Common myeloid progenitor, CD34-positive (primary cell): ENCODE measurements around the gene KCNJ4.

ENCODE experiments used
- CTCF ChIA-PET: fragments of 350-600 bp; sonication (Branson Sonifier 250); formaldehyde crosslinking; loops from one replicate; lab custom pipeline; 2021; ENCODE audit warnings: antibody characterized with exemption; lab: Charles Lee
- POLR2A ChIA-PET: fragments of 350-600 bp; sonication (Branson Sonifier 250); formaldehyde crosslinking; loops from one replicate; lab custom pipeline; 2021; ENCODE audit warnings: antibody characterized with exemption; lab: Charles Lee
- DNase-seq, 3 donors: peaks; one replicate each; pipeline versions ENCODE4 v3.0.0 to v3.0.0-alpha.2; 2013
- H3K27ac ChIP-seq, 2 experiments: 1 replicate in 1 of 2; 2 replicates in 1 of 2; pipeline ENCODE4 v1.7.0; 2013; ENCODE audit warnings: inconsistent platforms in 2 of 2, low read length in 2 of 2, mild to moderate bottlenecking in 2 of 2, low read depth in 1 of 2, moderate library complexity in 1 of 2; ENCODE audit not compliant: severe bottlenecking in 2 of 2, insufficient read depth in 1 of 2, poor library complexity in 1 of 2
- H3K27me3 ChIP-seq, 5 experiments: replicated peaks in 2 of 5; 1 replicate in 3 of 5; 2 replicates in 2 of 5; pipeline versions ENCODE4 v1.6.1 to v1.7.0; 2013; ENCODE audit warnings: low read length in 4 of 5, mild to moderate bottlenecking in 2 of 5, moderate library complexity in 2 of 5, inconsistent platforms in 1 of 5; ENCODE audit not compliant: insufficient read depth in 5 of 5, control insufficient read depth in 4 of 5
- H3K36me3 ChIP-seq, 4 experiments: 1 replicate in 2 of 4; 2 replicates in 2 of 4; pipeline versions ENCODE4 v1.6.1 to v1.7.0; 2013; ENCODE audit warnings: low read length in 3 of 4, control low read depth in 1 of 4, mild to moderate bottlenecking in 1 of 4; ENCODE audit not compliant: control insufficient read depth in 4 of 4, insufficient read depth in 4 of 4
- H3K4me1 ChIP-seq, 4 experiments: 1 replicate in 3 of 4; 2 replicates in 1 of 4; pipeline versions ENCODE4 v1.6.1 to v1.7.1; 2013; ENCODE audit warnings: low read length in 3 of 4, mild to moderate bottlenecking in 3 of 4, control low read depth in 1 of 4, inconsistent platforms in 1 of 4, moderate library complexity in 1 of 4; ENCODE audit not compliant: control insufficient read depth in 4 of 4, insufficient read depth in 4 of 4; ENCODE audit errors: control extremely low read depth in 1 of 4
- H3K4me3 ChIP-seq, 7 experiments: 1 replicate in 4 of 7; 2 replicates in 3 of 7; pipeline versions ENCODE4 v1.5.1 to v1.7.0; 2013; ENCODE audit warnings: mild to moderate bottlenecking in 7 of 7, low read length in 6 of 7, moderate library complexity in 6 of 7, inconsistent platforms in 2 of 7, low read depth in 2 of 7, control low read depth in 1 of 7; ENCODE audit not compliant: insufficient read depth in 4 of 7, control insufficient read depth in 1 of 7; ENCODE audit errors: extremely low read depth in 1 of 7
- H3K9me3 ChIP-seq, 5 experiments: 1 replicate in 4 of 5; 2 replicates in 1 of 5; pipeline versions ENCODE4 v1.6.1 to v1.7.1; 2013; ENCODE audit warnings: low read length in 4 of 5, mild to moderate bottlenecking in 2 of 5, inconsistent platforms in 1 of 5, low read depth in 1 of 5, moderate library complexity in 1 of 5; ENCODE audit not compliant: control insufficient read depth in 4 of 5, insufficient read depth in 2 of 5; ENCODE audit errors: control extremely low read depth in 1 of 5
- WGBS: methylation state at CpG from one replicate; pipeline ENCODE4 v1.1.5; 2013; ENCODE audit not compliant: insufficient coverage; 5-methylcytosine and 5-hydroxymethylcytosine counted together

Gene KCNJ4

DNA sequence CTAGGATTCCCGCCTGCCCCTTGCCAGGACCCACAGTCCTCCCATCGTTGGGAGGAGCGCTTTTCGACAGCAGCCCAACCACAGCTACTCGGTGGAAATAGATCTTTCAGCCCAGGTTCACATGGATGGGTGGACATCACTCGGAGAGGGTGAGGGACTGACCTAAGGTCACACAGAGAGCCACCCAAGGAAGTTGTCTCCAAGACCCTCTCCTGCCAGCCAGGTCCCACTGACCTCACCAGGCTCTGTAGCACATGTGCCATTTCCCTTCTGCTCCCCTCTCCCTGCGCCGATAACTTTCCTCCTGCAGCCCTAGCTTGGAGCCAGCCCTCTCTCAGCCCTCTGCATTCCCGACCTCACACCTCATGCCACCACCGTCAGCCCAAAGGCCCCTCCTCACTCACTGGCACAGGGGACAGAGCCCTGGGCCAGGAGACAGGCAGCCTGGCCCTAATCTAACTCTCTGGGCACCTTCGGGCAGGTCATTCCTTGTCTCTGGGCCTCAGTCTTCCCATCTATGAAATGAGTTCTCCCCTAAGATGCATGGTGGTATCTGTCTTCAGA lies 4.7 kb downstream of the KCNJ4 start:
- ChIA-PET POLR2A (no interaction called here), CTCF (interaction anchor here (0.9 kb wide), 1 partner anchor 13 kb away, joined by 3 read pairs; no protein-coding TSS in a partner anchor)
- WGBS: 78% methylated on average over 8 of the region's 11 CpGs
- no peaks in the 10 kb centered on the region for H3K9me3 ChIP-seq
- peaks cover 0 to 15% (median 15%) of the 10 kb centered on the region in 4 experiments for H3K4me1 ChIP-seq
- H3K27ac ChIP-seq: no peak overlapping the region
- peaks cover 0 to 55% (median 23%) of the 10 kb centered on the region in 5 experiments for H3K27me3 ChIP-seq
- H3K36me3 ChIP-seq: no peaks in the 10 kb centered on the region
- no peak overlapping the region for H3K4me3 ChIP-seq
- no peak for DNase-seq

DNA sequence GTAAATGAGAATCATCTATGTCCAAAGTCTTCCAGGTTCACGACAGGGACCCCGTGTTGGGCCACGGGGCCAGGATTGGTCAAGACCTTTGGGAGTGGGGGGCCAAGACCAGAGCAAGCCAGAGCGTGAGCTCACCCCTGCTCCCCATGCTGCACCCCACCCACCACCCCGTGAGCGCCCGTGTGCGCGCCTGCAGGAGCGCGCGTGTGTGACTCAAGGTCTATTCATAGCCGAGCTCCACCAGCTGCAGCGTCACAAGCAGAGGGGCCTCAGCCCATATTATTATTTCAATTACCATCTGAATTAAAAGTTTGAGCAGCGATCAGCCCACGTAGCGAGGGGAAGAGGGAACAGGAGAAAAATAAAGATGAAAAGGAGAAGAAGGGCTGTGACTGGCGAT lies 5.2 kb downstream of the KCNJ4 start:
- Histone ChIP-seq H3K4me3 (no peak overlapping the region), H3K27ac (no peak overlapping the region), H3K27me3 (peaks cover 0 to 53% (median 23%) of the 10 kb centered on the region in 5 experiments), H3K9me3 (no peaks in the 10 kb centered on the region), H3K36me3 (no peaks in the 10 kb centered on the region), H3K4me1 (peaks cover 0 to 13% (median 12%) of the 10 kb centered on the region in 4 experiments)
- WGBS: 99% methylated on average over 10 of the region's 18 CpGs
- DNase-seq: no peak
- POLR2A ChIA-PET: no interaction called here
- CTCF ChIA-PET: interaction anchor here (0.9 kb wide), 1 partner anchor 14 kb away, joined by 3 read pairs; no protein-coding TSS in a partner anchor

DNA sequence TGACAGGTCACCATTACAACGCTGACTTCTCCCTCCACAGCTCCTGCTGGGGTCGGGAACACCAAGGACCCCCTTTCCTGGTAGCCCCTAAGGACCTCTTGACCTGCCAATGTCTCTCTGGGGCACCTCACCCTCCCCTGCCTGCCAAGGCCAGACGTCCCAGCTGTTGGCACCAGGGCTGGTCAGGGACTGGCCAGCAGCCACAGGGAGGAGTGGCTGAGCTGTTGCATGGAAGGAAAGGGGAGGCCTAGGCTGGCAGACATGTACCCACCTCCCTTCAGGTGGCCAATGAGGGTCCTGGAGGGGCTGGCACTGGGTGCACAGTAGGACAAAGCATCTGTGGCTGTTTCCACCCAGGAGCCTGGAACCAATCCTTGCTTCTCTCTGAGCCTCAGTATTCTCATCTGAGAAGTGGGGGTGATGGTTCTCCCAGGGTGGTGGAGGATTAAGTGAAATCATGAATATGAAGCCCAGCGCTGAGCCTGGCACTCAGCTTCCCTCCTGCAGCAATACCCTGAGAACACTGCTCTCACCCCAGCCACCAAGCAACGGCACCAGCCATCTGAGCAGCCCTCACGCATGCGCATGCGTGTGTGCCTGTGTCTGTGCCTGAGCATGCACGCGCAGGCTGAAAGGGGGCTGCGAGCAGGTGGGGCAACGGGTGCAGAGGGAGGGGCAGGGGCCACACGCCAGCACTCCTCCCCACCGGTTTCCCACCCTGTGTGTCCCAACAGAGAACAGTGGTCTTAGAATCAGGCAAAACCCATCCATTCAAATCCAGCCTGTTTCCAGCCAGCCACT lies 5.9 kb downstream of the KCNJ4 start:
- CTCF ChIA-PET: interaction anchor here (0.6 to 1.4 kb wide), 3 partner anchors 9 to 112 kb away, joined by 3 read pairs; no protein-coding TSS in a partner anchor

DNA sequence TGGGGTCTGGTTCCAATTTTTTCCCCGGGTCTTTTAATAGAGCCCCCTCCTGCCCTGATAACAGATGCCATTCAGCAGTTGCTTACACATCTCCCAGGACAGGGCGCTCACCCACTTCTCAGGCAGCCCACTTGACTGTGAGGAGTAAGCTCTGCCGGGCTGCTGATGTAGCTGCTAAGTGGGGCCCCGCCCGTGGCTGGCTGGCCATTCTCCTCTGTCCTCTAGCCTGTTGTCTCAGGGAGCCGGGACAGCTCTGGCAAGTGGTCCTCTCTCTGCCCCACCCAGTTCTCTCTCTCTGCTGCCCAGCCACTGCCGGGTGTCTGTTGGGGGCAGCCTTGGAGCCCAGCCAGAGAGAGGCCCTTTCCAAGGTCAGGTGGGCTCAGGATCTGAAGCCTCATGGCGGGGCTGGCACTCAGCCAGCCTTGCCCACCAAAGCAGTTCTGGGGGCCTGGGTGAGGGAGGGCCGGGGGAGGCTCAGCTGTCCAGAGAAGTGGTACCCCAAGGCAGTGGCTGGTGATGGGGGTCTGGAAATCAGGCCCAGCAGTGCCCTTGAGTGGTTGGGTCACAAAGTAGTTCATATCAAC lies 8.9 kb downstream of the KCNJ4 start:
- Histone ChIP-seq H3K4me3 (no peak overlapping the region), H3K4me1 (no peaks in the 10 kb centered on the region), H3K36me3 (no peaks in the 10 kb centered on the region), H3K27me3 (peaks cover 0 to 21% (median 7%) of the 10 kb centered on the region in 5 experiments), H3K27ac (no peak overlapping the region), H3K9me3 (no peaks in the 10 kb centered on the region)
- ChIA-PET CTCF (interaction anchor here (1.7 kb wide), 1 partner anchor 17 kb away, joined by 5 read pairs; no protein-coding TSS in a partner anchor), POLR2A (interaction anchor here (0.7 to 1.0 kb wide), 2 partner anchors 12 to 1651 kb away, joined by 3 read pairs; no protein-coding TSS in a partner anchor)
- DNase-seq: no peak
- WGBS: 89% methylated on average over 7 of the region's 9 CpGs

More for the DNA sequence above, 5.9 kb downstream of the KCNJ4 start:
- H3K36me3 ChIP-seq: no peaks in the 10 kb centered on the region
- peaks cover 0 to 7% (median 6%) of the 10 kb centered on the region in 4 experiments for H3K4me1 ChIP-seq
- peaks cover 0 to 46% (median 18%) of the 10 kb centered on the region in 5 experiments for H3K27me3 ChIP-seq
- POLR2A ChIA-PET: no interaction called here
- no peak overlapping the region for H3K4me3 ChIP-seq
- no peaks in the 10 kb centered on the region for H3K9me3 ChIP-seq
- no peak for DNase-seq
- 86% methylated on average over 13 of the region's 14 CpGs for WGBS
- H3K27ac ChIP-seq: no peak overlapping the region

DNA sequence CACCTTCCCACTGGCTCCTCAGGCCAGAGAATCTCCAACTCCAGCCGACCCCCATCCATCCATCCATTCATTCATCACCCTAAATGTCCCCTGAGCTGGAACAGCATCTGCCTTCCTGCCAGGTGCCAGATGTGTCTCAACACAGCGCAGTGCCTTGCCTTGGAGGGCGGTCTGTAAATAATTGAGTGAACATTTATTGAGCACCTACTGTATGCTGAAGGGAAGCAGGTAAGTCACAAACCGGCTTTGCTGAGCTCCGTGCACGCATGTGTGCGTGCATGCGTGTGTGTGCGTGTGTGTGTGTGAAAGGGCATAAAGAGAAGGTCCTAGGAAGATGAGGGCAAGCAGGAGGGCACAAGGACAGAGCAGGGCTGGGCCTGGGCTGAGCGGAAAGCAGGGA lies 10.2 kb downstream of the KCNJ4 start:
- Histone ChIP-seq H3K27me3 (peaks cover 0 to 7% (median 2%) of the 10 kb centered on the region in 5 experiments), H3K27ac (no peak overlapping the region), H3K4me1 (no peaks in the 10 kb centered on the region), H3K4me3 (no peak overlapping the region), H3K9me3 (no peaks in the 10 kb centered on the region), H3K36me3 (no peaks in the 10 kb centered on the region)
- ChIA-PET POLR2A (interaction anchor here (1.0 kb wide), 1 partner anchor 11 kb away, joined by 3 read pairs; no protein-coding TSS in a partner anchor), CTCF (interaction anchor here (1.7 kb wide), 1 partner anchor 18 kb away, joined by 5 read pairs; no protein-coding TSS in a partner anchor)
- WGBS: 98% methylated on average over 4 of the region's 10 CpGs
- DNase-seq: no peak

DNA sequence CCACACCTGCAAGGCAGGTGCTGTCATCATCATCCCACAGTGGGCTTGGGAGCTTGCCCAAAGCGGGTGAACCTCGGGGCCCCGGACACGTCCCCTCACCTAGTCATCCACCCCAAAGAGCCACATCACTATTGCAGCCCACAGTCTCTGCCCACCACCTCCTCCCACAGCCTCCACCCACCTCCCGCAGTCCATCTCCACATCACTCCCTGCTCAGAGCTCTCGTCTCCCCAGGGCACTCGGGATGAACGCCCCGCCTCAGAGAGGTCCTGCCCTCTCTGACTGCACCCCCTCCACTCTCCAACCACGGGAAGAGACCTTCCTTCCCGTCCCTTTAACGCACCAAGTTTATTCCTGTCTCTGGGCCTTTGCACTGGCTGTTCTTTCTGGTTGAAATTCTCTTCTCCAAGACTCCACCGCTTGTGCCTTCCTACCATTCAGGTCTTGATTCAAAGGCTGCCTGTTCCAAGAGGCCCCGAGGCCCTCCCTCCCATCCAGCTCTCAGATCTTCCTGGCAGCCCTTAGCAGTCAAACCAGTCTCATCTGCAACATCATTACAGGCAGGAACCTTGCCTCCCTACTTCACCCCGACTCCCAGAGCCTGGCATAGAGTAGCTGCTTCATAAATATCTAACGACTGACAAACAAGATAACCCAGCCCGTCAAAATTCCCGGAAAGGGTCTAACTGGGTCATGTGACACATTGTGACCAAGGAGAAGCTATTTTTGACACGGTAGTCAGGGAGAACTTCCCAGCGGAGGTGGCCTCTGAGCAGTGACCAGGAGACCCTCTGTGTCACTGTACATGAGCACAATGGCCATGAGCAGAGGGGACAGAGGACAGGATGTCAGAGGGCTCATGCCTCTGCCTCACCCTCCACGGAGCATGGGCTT lies 11.1 kb downstream of the KCNJ4 start:
- ChIA-PET CTCF (interaction anchor here (1.4 kb wide), 1 partner anchor 54 kb away, joined by 3 read pairs; no protein-coding TSS in a partner anchor), POLR2A (no interaction called here)
- DNase-seq: no peak
- Histone ChIP-seq H3K4me3 (no peak overlapping the region), H3K9me3 (no peaks in the 10 kb centered on the region), H3K27ac (no peak overlapping the region), H3K36me3 (no peaks in the 10 kb centered on the region), H3K4me1 (no peaks in the 10 kb centered on the region), H3K27me3 (peaks cover 0 to 2% (median 0%) of the 10 kb centered on the region in 5 experiments)
- WGBS: 74% methylated on average over 21 of the region's 21 CpGs
